H54 (cell line): ENCODE results near the gene PRR29.
A peak's percentile ranks its signal among the peaks of the same experiment; 100 is the strongest.
"Not testable (repeated sequence)": the region's sequence is repeated elsewhere in the genome, so short reads cannot be mapped to it uniquely, and the experiment has no call there.

Experiments
- DNase-seq: peaks from one replicate; pipeline ENCODE4 v3.0.0; 2011; ENCODE audit warnings: low spot score, mixed read lengths; ENCODE audit not compliant: insufficient read length
- FAIRE-seq: peaks from 3 replicates; lab custom pipeline; 2011; peaks lifted over from hg19 to GRCh38; lab: Jason Lieb, UNC
- POLR2A ChIP-seq: IDR thresholded peaks from 2 replicates; pipeline ENCODE4 v1.6.1; 2011; ENCODE audit warnings: low read depth, mild to moderate bottlenecking, low read length

The PRR29 gene

GRCh38 chr17:63966646-63967264 lies 31.4 kb upstream of the PRR29 start:
- TF ChIP-seq POLR2A: no peak
- FAIRE-seq (no peak), DNase-seq (no peak)

- FAIRE-seq (no peak), DNase-seq (no peak)
- TF ChIP-seq POLR2A: no peak
These were observed 30.2 kb upstream of the PRR29 start for GRCh38 chr17:63967953-63968352.

- no peak for TF ChIP-seq POLR2A
- DNase-seq (no peak), FAIRE-seq (no peak)
These were observed 28.9 kb upstream of the PRR29 start for GRCh38 chr17:63969278-63969677.

GRCh38 chr17:63972796-63973195 lies 25.4 kb upstream of the PRR29 start, which contains the start of gene SCN4A:
SCN4A (minus strand) TSS chr17:63972918; CDS start chr17:63972841, 77 bp downstream.
- DNase-seq (no peak), FAIRE-seq (no peak)
- TF ChIP-seq POLR2A: no peak

- TF ChIP-seq POLR2A: no peak
- DNase-seq (no peak), FAIRE-seq (no peak)
These were observed 24.9 kb upstream of the PRR29 start for GRCh38 chr17:63973247-63973646.

- TF ChIP-seq POLR2A: no peak
- DNase-seq (peak; percentile 92), FAIRE-seq (no peak)
These were observed 24.1 kb upstream of the PRR29 start for GRCh38 chr17:63973930-63974593.

- DNase-seq (peak; percentile 94), FAIRE-seq (peak; percentile 43)
- no peak for TF ChIP-seq POLR2A
These were observed 23.5 kb upstream of the PRR29 start for GRCh38 chr17:63974594-63975192.

- TF ChIP-seq POLR2A: no peak
- FAIRE-seq: no peak
- no peak for DNase-seq
These were observed 22.5 kb upstream of the PRR29 start for GRCh38 chr17:63975541-63976092.

GRCh38 chr17:63976702-63977101 lies 21.4 kb upstream of the PRR29 start:
- TF ChIP-seq POLR2A: no peak
- FAIRE-seq (no peak), DNase-seq (no peak)

GRCh38 chr17:63978272-63979200 lies 19.6 kb upstream of the PRR29 start:
- no peak for FAIRE-seq
- TF ChIP-seq POLR2A: no peak
- no peak for DNase-seq

GRCh38 chr17:63982641-63983040 lies 15.5 kb upstream of the PRR29 start:
- not testable (repeated sequence) for FAIRE-seq, DNase-seq

- TF ChIP-seq POLR2A: no peak
- DNase-seq: no peak
- no peak for FAIRE-seq
These were observed 14.8 kb upstream of the PRR29 start for GRCh38 chr17:63983320-63983719.

GRCh38 chr17:63984236-63984635 lies 13.9 kb upstream of the PRR29 start:
- DNase-seq (no peak), FAIRE-seq (no peak)
- TF ChIP-seq POLR2A: no peak
